Suppressor macrophage treated with lipopolysaccharide for 4 hours (primary cell): ENCODE results near the gene CCDC117.
A peak's percentile ranks its signal among the peaks of the same experiment; 100 is the strongest.
"Not testable (repeated sequence)": the region's sequence is repeated elsewhere in the genome, so short reads cannot be mapped to it uniquely, and the experiment has no call there.

Source experiments
- DNase-seq: peaks from one replicate; pipeline ENCODE4 v3.0.0-alpha.2; 2020

Gene CCDC117

DNA sequence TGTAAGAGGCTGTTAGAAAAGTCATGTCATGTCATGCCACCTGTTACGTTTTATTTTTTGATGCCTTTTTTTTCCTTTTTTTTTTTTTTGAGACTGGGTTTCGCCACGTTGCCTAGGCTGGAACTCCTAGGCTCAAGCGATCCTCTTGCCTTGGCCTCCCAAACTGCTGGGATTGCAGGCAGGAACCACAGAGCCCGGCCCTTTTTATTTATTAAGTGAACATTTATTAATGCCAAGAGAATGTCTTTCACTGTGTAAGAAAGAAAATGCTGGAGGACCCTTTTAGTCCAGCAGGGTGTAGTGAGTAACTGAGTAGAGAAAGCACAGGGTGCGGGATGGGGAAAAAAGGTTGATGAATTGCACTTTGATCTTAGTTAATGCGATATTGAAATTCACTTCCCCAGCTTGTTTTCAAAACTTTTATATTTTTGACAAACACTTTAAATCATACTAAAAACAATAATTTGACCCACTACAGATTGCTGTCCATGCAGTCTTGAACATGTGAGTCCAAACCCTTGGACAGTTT lies 30.2 kb downstream of the CCDC117 start:
- peak; percentile 31 for DNase-seq

- not testable (repeated sequence) for DNase-seq
These were observed 32.9 kb downstream of the CCDC117 start for GRCh38 chr22:28805426-28805825.

DNA sequence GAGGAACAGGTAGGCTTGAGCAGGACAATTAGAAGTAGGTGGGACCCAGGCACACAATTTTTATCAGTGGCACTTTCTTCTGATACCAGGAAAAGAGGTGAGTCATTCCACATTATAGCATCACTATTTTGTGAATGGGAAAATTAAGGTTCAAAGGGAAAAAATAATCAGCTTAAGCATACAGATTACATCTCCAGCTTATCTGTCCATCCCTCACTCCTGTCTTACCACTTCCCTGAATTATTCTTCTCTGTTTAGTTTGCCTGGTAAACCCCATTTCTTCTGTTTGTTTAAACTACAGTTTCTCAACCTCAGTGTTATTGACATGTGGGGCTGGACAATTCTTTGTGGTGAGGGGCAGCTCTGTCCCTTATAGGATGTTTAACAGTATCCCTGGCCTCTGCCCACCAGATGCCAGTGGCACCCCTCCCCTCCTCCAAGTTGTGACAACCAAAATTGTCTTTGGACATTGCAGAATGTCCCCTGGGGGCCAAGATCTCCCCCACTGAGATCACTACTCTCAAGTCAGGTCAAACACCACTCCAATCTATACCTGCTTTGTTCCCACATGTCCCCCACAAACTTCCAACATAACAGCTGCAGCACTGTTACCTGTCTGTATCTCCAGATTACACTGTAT lies 36.3 kb downstream of the CCDC117 start:
- no peak for DNase-seq

DNA sequence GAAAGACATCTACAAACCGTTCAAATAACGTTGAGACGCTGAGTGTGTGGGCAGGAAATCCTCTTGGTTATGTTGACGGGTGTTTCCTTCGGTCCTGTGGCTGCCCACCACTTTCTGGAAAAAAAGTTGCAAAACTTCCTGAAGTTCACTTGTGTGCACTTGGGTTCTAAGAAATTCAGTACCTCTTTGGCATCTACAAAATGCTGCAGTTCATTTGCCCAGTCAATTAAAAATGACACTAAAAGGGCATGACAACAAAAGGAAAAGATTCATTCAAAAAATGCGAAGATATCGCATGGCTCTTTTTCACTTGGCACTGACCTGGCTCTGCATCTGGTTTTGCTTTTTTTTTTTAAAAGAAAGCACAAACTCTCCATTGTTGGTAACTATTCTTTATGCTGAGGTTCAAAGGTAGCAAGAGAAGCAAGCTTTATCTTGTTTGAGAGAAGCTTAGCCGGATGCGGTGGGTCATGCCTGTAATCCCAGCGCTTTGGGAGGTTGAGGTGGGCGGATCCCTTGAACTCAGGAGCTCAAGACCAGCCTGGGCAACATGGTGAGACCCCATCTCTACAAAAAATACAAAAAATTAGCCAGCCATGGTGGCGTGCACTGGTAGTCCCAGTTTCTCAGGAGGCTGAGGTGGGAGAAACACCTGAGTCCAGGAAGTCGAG lies 38.5 kb downstream of the CCDC117 start:
- peak; percentile 82 for DNase-seq

DNA sequence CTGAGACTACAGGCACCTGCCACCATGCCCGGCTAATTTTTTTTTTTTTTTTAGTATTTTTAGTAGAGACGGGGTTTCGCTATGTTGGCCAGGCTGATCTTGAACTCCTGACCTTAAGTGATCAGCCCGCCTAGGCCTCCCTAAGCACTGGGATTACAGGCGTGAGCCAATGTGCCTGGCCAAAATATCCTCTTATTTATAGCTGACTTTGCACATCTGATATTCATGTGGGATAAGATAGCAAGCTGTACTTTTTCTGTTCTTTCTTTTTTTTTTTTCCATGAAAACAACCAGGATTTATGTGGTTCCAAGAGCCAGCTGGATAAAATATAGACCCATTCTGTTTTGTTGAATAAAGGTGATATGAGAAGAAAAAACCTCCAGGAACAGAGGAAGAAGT lies 40.0 kb downstream of the CCDC117 start:
- no peak for DNase-seq

GRCh38 chr22:28813772-28814518 lies 41.5 kb downstream of the CCDC117 start:
- DNase-seq: peak; percentile 94

- DNase-seq: peak; percentile 40
These were observed 42.6 kb downstream of the CCDC117 start for GRCh38 chr22:28815111-28815510.

DNA sequence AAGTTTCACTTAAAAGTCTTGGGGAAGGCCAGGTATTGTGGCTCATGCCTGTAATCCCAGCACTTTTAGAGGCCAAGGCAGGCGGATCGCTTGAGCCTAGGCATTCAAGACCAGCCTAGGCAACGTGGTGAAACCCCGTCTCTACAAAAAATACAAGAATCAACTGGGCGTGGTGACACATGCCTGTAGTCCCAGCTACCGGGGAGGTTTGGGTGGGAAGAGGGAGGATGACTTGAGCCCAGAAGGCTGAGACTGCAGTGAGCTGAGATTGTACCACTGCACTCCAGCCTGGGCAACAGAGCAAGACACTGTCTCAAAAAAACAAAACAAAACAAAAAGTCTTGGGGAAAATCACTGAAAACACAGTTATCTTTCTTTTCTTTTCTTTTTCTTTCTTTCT lies 43.2 kb downstream of the CCDC117 start:
- DNase-seq: no peak

- DNase-seq: no peak
These were observed 44.6 kb downstream of the CCDC117 start for GRCh38 chr22:28817064-28817463.

- DNase-seq: peak; percentile 58
These were observed 45.7 kb downstream of the CCDC117 start for GRCh38 chr22:28817919-28818859.

- no peak for DNase-seq
These were observed 47.0 kb downstream of the CCDC117 start for GRCh38 chr22:28819253-28820096.

DNA sequence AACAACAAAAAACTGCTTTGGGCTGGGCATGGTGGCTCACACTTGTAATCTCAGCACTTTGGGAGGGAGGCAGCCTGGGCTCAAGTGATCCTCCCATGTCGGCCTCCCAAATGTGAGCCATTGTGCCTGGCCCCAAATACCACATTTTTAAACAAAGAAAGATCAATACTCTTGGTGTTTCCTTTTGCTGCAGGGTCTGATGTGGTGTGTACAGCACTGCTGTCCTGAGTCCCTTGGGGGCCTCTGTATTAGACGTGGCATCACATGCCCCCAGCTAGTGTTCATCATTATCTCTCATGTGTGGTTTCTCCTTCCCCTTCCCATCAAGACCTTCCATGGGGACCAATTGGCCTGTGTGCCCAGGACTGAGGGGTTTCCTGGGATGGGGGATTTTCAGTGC lies 48.4 kb downstream of the CCDC117 start:
- DNase-seq: no peak

GRCh38 chr22:28821452-28821851 lies 49.0 kb downstream of the CCDC117 start:
- no peak for DNase-seq

DNA sequence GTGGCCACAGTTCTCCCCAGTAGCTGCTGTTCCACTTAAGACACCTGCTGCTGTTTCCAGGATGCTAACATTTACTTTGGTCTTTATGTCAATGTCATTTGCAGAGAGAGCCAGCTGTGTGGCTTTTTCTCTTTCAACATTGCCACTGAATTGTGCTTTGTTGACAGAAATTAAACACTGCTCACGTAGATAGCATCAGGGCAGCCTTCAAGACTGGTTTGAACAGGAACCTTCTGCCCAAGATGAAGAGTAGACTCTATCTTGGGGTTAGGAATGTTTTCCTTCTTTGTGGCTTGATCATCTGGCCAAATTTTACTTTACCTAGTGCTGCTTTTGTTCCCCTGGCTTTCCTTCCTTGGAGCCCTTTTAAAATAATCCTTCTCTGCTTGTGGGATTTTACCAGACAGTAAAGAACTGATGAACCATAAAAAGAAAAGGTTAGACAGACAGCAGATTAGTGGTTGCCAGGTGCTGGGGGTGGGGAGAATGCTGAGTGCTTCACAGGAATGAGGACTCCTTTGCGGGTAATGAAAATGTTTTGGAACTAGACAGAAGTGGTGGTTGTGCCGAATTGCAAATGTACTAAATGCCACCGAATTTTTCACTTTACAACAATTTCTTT lies 50.5 kb downstream of the CCDC117 start:
- DNase-seq: no peak

- DNase-seq: not testable (repeated sequence)
These were observed 52.0 kb downstream of the CCDC117 start for GRCh38 chr22:28824455-28824854.

GRCh38 chr22:28826430-28826829 lies 53.9 kb downstream of the CCDC117 start:
- not testable (repeated sequence) for DNase-seq

DNA sequence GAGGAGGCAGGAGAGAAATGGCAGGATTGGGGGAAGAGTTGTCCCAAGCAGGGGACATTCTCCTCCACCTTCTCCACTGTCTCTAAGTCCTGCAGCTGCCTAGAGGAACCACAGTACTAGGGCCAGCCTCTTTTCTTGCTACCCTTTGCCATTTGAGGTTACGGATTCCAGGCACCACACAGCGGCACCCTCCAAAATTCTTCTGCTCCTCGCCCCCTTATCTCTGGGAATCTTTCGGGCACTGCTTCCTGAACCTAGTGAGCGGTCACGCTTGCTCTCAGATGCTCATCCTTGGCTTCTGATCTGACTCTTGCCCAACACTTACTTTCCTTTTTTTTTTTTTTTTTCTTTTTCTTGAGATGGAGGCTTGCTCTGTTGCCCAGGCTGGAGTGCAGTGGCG lies 54.4 kb downstream of the CCDC117 start:
- DNase-seq: no peak

- DNase-seq: peak; percentile 89
These were observed 57.1 kb downstream of the CCDC117 start for GRCh38 chr22:28829358-28830181.

GRCh38 chr22:28830441-28830840 lies 57.9 kb downstream of the CCDC117 start:
- no peak for DNase-seq
